Stimulated activated CD8-positive, alpha-beta memory T cell treated with anti-CD3 and anti-CD28 coated beads, Interleukin-7, amount 100 ng/mL, for 24 hours (primary cell): ENCODE results near the gene TIMP3.
"Not testable (repeated sequence)": the region's sequence is repeated elsewhere in the genome, so short reads cannot be mapped to it uniquely, and the experiment has no call there.

Source experiments
- DNase-seq: peaks from one replicate; pipeline ENCODE4 v3.0.0-alpha.2; 2020; ENCODE audit warnings: low read depth

The TIMP3 gene

GRCh38 chr22:32801537-32802236 is at the start of gene TIMP3:
TSS of gene TIMP3 (plus strand) at chr22:32801705. CDS start at chr22:32802002, 297 bp downstream.
- DNase-seq = no peak

- no peak for DNase-seq
Observed at GRCh38 chr22:32752326-32752725, 49.2 kb upstream of the TIMP3 start.

GRCh38 chr22:32752816-32753520 is 48.5 kb upstream of the TIMP3 start:
- no peak for DNase-seq

GRCh38 chr22:32753591-32753990 is 47.9 kb upstream of the TIMP3 start:
- no peak for DNase-seq

- no peak for DNase-seq
Observed at GRCh38 chr22:32754413-32755041, 47.0 kb upstream of the TIMP3 start.

GRCh38 chr22:32757086-32757762 is 44.3 kb upstream of the TIMP3 start:
- DNase-seq = not testable (repeated sequence)

GRCh38 chr22:32758866-32759385 is 42.6 kb upstream of the TIMP3 start:
- DNase-seq = no peak

- no peak for DNase-seq
Observed at GRCh38 chr22:32760396-32760795, 41.1 kb upstream of the TIMP3 start.

- no peak for DNase-seq
Observed at GRCh38 chr22:32760815-32761214, 40.7 kb upstream of the TIMP3 start.

- no peak for DNase-seq
Observed at GRCh38 chr22:32761251-32761903, 40.1 kb upstream of the TIMP3 start.

- no peak for DNase-seq
Observed at GRCh38 chr22:32764330-32765131, 37.0 kb upstream of the TIMP3 start.

- DNase-seq = no peak
Observed at GRCh38 chr22:32765132-32765618, 36.3 kb upstream of the TIMP3 start.

GRCh38 chr22:32771756-32772155 is 29.7 kb upstream of the TIMP3 start:
- no peak for DNase-seq

- DNase-seq = no peak
Observed at GRCh38 chr22:32775957-32776356, 25.5 kb upstream of the TIMP3 start.

- DNase-seq = no peak
Observed at GRCh38 chr22:32776397-32776796, 25.1 kb upstream of the TIMP3 start.

GRCh38 chr22:32776802-32777201 is 24.7 kb upstream of the TIMP3 start:
- DNase-seq = no peak

GRCh38 chr22:32777987-32778386 is 23.5 kb upstream of the TIMP3 start:
- DNase-seq = no peak

- no peak for DNase-seq
Observed at GRCh38 chr22:32780726-32781310, 20.7 kb upstream of the TIMP3 start.

GRCh38 chr22:32781695-32782094 is 19.8 kb upstream of the TIMP3 start:
- DNase-seq = no peak

- no peak for DNase-seq
Observed at GRCh38 chr22:32785321-32786026, 16.0 kb upstream of the TIMP3 start.
